Fibroblast of peridontal ligament (primary cell): ENCODE results near the gene ETFA.

ENCODE experiments used
- DNase-seq: peaks from one replicate; pipeline ENCODE4 v3.0.0-alpha.2; 2010; ENCODE audit errors: extremely low read depth

The ETFA gene

DNA sequence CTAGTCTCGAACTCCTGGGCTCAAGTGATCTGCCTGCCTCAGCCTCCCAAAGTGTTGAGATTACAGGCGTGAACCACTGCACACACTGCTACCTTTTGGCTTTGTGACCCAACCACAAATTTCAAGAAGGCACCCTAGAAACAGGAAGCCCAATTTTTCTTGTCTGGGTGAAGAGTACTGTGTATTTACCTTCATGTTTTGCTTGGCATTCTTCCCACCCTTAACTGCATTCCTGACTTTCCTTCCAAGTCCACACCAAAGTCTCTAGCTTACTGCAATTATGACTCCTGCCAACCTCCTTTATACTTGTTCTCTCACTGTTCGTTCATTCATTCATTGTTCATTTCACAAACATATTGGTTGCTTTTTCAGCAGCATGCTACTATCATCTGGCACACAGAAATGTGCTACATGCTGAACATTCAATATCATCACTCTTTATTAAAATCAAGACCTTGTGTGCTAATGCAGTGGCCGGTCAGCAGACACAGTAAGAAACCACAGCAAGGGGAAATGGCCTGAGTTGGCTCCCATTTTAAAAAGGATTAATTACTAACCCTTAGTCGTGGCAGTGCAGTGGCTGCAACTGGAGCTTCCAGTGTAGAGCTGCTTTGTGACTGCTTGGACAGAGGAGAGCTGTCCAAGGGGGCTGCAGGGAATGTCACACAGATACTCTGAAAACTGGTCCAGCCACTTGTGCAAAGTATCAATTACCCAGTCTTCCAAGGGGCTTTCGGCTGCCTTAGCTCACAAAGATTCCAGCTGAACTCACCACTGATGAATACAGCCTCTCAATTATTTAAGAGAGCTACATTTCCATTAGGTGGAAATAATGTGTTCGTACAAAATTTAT is 94.0 kb downstream of the ETFA start:
- peak; percentile 16 for DNase-seq

- no peak for DNase-seq
Observed at GRCh38 chr15:76215634-76216033, 95.6 kb downstream of the ETFA start.

- no peak for DNase-seq
Observed at GRCh38 chr15:76209942-76210341, 101.3 kb downstream of the ETFA start.

DNA sequence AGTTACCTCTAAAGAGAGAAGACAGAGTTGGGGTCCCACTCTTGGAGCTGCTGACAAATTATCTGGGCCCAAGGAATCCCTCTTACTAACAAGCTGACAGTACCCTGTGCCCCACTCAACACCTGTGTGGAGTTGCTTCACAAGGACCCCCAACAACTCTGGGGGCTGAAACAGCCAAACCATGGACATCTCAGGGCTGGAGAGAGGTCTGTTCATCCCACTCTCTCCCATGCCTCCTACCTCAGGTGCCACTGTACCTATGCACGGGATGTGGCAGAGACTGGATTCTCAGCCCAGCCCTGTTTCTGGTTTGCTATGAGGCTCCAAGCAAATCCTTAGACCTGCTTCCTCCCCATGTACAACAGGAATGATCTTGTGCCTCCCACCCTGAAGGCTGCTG is 101.7 kb downstream of the ETFA start:
- DNase-seq = no peak

DNA sequence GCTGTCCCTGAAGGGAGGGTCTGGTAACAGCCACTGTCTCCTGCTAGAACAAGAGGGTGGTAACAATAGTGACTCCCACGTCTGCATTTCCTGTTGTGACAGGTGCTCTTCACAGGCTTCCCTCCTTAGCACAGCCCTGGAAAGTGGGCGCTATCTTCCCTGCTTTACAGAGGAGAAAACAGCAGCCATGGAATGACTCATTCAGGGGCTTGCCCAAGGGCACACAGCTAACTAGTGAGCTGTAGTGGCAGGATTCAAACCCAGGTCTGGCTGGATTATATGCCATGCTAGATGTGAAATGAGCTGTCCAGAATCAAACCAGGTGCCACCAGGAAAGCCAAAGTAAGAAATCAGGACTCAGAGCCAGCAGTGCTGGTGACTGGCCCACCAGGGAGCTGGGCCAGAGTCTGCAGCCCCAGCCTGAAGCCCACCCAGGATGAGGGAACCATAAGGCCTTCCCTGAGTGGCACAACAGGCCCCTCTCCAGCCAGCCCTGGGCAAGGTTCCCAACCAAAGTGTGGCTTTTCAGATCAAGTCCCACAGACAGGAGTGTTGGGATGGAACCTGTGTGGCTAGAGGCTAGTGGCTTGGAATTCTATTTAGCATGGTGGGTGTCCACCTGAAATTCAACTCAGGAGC is 102.4 kb downstream of the ETFA start:
- DNase-seq = no peak

- DNase-seq = no peak
Observed at GRCh38 chr15:76208084-76208785, 103.0 kb downstream of the ETFA start.

GRCh38 chr15:76206325-76206976 is 104.8 kb downstream of the ETFA start:
- DNase-seq = peak; percentile 30

DNA sequence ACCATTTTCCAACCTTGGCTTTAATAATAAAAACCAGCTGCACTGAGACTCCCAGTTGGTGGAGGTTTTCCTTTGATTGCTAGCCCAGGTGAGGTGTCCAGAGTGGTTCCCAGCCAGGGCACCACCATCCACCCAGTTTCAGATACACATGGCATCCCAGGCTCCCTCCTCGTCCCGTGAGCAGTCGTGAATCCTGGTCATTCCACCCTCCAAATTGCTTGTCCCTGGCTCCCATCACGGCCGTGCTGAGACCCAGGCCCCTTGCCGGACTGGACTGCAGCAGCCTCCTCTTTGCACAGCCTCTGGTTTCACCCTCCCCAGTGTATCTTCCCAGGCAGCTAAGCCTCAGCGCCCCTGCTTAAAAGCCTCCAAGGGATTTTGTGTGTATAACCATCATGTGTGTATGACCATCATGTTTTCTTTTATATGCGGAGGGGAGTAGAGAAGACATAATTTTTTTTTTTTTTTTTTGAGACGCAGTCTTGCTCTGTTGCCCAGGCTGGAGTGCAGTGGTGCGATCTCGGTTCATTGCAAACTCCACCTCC is 106.3 kb downstream of the ETFA start:
- DNase-seq = no peak

GRCh38 chr15:76204109-76204845 is 107.0 kb downstream of the ETFA start:
- no peak for DNase-seq

GRCh38 chr15:76203346-76204108 is 107.7 kb downstream of the ETFA start:
- no peak for DNase-seq

DNA sequence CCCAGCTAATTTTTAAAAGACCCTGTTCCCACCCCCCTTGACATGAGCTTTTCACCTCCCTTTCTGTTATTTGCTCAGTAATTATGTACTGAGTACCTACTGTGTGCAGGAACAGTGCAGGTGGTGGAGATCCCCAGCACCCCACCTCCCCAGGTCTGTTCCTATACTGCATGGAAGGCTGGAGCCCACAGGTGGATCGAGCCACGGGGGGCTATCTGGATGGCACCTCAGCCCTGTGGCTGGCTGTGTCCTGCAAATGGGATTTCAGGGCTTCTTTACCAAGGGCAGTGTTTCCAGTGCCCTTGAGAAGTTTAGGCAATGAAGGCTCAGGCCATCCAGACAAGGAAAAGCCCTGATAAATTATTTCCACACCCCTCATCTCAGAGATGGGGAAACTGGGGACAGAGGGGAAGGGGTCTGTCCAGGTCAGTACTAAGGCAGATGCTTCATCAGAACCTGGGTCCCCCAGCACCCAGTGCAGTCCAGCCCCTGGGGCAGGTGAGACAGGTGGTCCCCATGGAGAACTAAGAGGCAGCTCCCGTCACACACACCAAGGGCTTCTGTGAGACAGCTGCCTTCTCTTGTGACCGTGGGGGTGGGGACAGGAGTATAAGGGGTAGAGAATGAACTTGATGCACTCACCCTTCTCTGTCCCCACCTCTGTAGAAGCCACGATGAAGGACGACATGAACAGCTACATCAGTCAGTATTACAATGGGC is 109.6 kb downstream of the ETFA start:
- no peak for DNase-seq

GRCh38 chr15:76200641-76201105 is 110.6 kb downstream of the ETFA start:
- DNase-seq = no peak

DNA sequence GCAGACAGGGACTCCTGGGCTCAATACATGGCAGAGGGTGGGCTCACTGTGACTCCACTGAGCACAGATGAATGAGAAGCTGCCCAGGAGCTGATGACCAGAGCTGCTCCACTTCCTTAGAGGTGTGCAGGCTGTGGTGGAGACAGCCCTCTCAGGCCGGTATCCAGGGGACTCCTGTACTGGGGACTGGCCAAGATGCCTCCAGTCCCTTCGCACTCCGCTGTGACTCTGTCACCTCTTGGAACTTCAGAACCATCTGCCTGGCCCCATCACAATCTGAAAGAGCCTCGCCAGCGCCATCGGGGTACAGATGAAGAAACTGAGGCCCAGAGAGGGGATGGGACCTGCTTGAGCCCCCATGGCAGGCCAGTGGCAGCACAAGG is 111.2 kb downstream of the ETFA start:
- no peak for DNase-seq

DNA sequence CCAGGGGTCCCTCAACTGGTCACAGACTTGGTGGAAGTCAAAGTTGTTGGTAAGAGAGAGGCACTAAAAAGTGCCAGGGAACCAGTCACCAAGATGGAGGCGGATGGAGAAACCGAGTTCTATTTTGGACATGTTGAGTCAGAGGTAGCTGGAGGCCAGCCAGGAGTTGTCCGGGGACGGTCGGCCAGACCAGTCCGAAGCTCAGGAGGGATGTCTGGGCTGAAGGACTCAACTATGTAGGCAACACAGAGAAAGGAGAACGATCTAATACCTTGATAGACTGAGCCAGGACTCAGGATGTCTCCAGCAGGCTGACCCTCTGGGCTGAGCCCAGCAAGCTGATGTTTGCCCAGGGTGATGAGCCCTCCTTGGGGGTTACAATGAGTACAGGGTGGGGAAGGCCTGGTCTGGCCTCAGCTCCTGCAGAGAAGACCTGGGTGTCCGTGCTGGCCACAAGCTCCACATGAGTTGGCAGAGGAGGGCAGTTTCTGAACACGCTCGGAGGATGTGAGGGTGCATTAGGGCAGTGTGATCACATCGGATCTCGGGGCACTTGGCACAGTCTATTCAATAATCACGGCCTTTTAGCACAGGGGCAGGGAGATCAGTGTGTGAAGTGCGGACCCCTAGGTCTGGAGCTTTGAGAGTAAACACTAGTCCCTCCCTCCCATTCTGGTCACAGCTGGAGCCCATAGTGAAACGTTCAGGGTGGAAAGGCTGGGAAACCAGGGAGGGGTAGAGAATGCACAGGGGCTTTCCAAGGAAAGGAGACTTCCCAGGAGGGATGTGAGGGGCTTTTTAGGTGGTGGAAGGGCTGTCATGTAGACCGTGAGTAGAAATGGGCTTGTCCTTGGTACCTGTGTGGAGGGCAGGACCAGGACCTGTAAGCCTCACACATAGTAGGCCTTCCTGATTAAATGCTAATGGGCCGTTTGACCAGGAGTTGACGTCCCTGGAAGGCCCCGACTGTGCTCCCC is 111.9 kb downstream of the ETFA start:
- peak; percentile 54 for DNase-seq

DNA sequence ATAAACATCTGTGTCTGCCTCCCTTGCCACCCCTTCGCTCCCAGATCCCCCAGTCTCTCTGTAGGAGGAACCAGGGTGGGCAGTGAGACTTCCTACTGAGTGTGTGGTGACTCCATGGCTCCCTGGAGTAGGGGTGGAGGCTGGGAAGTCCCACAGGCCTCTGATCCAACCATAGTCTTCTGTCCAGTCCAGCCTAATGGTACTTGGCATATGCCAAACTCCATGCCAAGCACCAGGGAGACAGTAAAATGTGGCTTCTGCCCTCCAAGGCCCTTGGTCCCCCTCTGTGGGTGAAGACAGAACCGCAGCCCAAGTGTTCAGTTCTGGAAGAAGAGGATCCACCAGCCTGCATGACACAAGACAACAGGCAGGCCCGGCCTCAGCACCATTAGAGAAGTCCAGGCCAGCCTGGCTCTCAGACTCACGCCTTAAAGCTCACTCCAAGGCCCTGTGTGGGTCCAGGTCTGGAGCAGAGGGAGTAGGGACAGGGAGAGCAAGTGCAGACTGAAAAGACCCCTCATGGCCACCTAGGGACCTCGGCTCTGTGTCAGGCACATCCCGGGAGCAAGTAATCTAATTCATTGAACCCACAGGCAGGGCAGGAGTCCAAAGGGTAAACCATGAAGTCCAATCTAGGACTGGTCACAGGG is 112.7 kb downstream of the ETFA start:
- no peak for DNase-seq

GRCh38 chr15:76197703-76198455 is 113.4 kb downstream of the ETFA start:
- no peak for DNase-seq
